Parathyroid adenoma (tissue), 2 donors: ENCODE measurements around the gene PI4KA.
"Not testable (repeated sequence)": the region's sequence is repeated elsewhere in the genome, so short reads cannot be mapped to it uniquely, and the experiment has no call there.

Source experiments
- H2AFZ ChIP-seq: fragments of 300-600 bp; sonication (generic); one replicate; pipeline ENCODE4 v1.7.0; 2017; ENCODE audit warnings: antibody characterized with exemption, mild to moderate bottlenecking
- H3K27ac ChIP-seq: fragments of 300-600 bp; sonication (generic); one replicate; pipeline ENCODE4 v1.7.0; 2017
- H3K27me3 ChIP-seq: fragments of 300-600 bp; sonication (generic); one replicate; pipeline ENCODE4 v1.7.0; 2017; ENCODE audit warnings: low read length; ENCODE audit not compliant: control insufficient read depth, insufficient read depth
- H3K36me3 ChIP-seq: fragments of 300-600 bp; sonication (generic); one replicate; pipeline ENCODE4 v1.7.0; 2017; ENCODE audit warnings: low read length; ENCODE audit not compliant: control insufficient read depth, insufficient read depth
- H3K4me1 ChIP-seq: fragments of 300-600 bp; sonication (generic); one replicate; pipeline ENCODE4 v1.7.0; 2017; ENCODE audit warnings: control low read depth
- H3K4me2 ChIP-seq: fragments of 300-600 bp; sonication (generic); one replicate; pipeline ENCODE4 v1.7.0; 2017; ENCODE audit warnings: low read length
- H3K4me3 ChIP-seq: fragments of 300-600 bp; sonication (generic); one replicate; pipeline ENCODE4 v1.7.0; 2017; ENCODE audit warnings: low read depth, low read length
- H3K79me2 ChIP-seq: fragments of 300-600 bp; sonication (generic); one replicate; pipeline ENCODE4 v1.7.0; 2017; ENCODE audit warnings: control low read depth
- H3K9ac ChIP-seq: fragments of 300-600 bp; sonication (generic); one replicate; pipeline ENCODE4 v1.7.0; 2017; ENCODE audit warnings: mild to moderate bottlenecking
- H3K9me3 ChIP-seq: fragments of 300-600 bp; sonication (generic); one replicate; pipeline ENCODE4 v1.7.0; 2017; ENCODE audit warnings: low read length; ENCODE audit not compliant: control insufficient read depth
- TF ChIP-seq, protein P1 (sequence below): fragments of 300-600 bp; sonication (generic); IDR thresholded peaks from one replicate; pipeline ENCODE4 v1.7.0; 2017; ENCODE audit warnings: antibody characterized with exemption, mild to moderate bottlenecking
- donor health status: primary hyperparathyroidism.

PI4KA gene

DNA sequence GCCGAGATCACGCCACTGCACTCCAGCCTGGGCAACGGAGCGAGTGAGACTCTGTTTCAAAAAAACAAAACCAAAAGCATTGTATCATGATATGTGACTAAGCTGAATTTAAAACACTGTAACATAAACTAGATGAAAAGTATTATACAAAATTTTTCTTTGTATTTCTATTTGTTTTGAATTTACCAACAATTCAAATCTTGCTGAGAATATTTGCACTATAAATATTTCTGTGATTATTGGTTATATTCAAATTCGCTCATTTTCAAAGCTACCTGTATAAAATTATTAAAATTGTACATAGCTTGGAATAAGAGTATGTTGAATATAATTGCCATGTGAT is 186.6 kb downstream of the PI4KA start:
- H3K27me3 ChIP-seq = no peaks in the 10 kb centered on the region
- H3K4me2 ChIP-seq = no peak overlapping the region
- H2AFZ ChIP-seq = no peak overlapping the region
- no peaks in the 10 kb centered on the region for H3K79me2 ChIP-seq
- no peaks in the 10 kb centered on the region for H3K9me3 ChIP-seq
- TF ChIP-seq, protein P1, sequence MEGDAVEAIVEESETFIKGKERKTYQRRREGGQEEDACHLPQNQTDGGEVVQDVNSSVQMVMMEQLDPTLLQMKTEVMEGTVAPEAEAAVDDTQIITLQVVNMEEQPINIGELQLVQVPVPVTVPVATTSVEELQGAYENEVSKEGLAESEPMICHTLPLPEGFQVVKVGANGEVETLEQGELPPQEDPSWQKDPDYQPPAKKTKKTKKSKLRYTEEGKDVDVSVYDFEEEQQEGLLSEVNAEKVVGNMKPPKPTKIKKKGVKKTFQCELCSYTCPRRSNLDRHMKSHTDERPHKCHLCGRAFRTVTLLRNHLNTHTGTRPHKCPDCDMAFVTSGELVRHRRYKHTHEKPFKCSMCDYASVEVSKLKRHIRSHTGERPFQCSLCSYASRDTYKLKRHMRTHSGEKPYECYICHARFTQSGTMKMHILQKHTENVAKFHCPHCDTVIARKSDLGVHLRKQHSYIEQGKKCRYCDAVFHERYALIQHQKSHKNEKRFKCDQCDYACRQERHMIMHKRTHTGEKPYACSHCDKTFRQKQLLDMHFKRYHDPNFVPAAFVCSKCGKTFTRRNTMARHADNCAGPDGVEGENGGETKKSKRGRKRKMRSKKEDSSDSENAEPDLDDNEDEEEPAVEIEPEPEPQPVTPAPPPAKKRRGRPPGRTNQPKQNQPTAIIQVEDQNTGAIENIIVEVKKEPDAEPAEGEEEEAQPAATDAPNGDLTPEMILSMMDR = no peak
- no peak overlapping the region for H3K27ac ChIP-seq
- H3K4me1 ChIP-seq = no peaks in the 10 kb centered on the region
- no peak overlapping the region for H3K9ac ChIP-seq
- no peaks in the 10 kb centered on the region for H3K36me3 ChIP-seq
- no peak overlapping the region for H3K4me3 ChIP-seq

GRCh38 chr22:20671409-20672081 is 187.1 kb downstream of the PI4KA start:
- no peak overlapping the region for H3K9ac ChIP-seq
- no peaks in the 10 kb centered on the region for H3K79me2 ChIP-seq
- H3K4me1 ChIP-seq = no peaks in the 10 kb centered on the region
- TF ChIP-seq, protein P1 = no peak
- H3K4me2 ChIP-seq = no peak overlapping the region
- H3K27ac ChIP-seq = no peak overlapping the region
- no peak overlapping the region for H3K4me3 ChIP-seq
- H2AFZ ChIP-seq = no peak overlapping the region
- no peaks in the 10 kb centered on the region for H3K27me3 ChIP-seq
- no peaks in the 10 kb centered on the region for H3K9me3 ChIP-seq
- H3K36me3 ChIP-seq = no peaks in the 10 kb centered on the region

GRCh38 chr22:20670457-20671261 is 188.0 kb downstream of the PI4KA start:
- not testable (repeated sequence) for H2AFZ ChIP-seq, H3K4me1 ChIP-seq, H3K4me3 ChIP-seq, H3K27me3 ChIP-seq, H3K79me2 ChIP-seq, H3K9ac ChIP-seq, H3K4me2 ChIP-seq, H3K36me3 ChIP-seq, H3K27ac ChIP-seq, H3K9me3 ChIP-seq

DNA sequence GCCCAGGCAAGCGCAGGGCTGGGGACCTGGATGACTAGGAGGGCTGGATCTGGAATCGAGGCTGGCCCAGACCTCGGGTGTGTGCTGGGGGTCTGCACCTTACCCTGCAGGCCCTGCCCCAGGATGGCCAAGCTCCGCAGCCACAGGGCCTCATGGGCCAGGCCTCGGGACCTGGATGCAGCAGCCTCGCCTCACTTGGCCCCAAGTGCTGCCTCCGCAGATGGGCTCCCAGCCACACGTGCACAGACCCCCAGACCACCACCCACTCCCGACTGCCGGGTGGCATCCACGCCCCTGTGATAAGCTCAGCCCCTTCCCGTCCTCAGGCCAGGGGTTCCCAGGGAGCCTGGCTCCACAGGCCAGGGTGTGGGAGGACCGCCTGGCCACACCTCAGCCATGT is 188.7 kb downstream of the PI4KA start:
- H3K36me3 ChIP-seq, H3K4me1 ChIP-seq, H3K79me2 ChIP-seq, H3K4me3 ChIP-seq, H3K27ac ChIP-seq, H3K9me3 ChIP-seq, H3K27me3 ChIP-seq, H3K4me2 ChIP-seq, H3K9ac ChIP-seq, H2AFZ ChIP-seq: not testable (repeated sequence)

GRCh38 chr22:20669471-20669870 is 189.1 kb downstream of the PI4KA start:
- not testable (repeated sequence) for H3K4me1 ChIP-seq, H3K79me2 ChIP-seq, H3K27me3 ChIP-seq, H2AFZ ChIP-seq, H3K4me3 ChIP-seq, H3K4me2 ChIP-seq, H3K9me3 ChIP-seq, H3K36me3 ChIP-seq, H3K27ac ChIP-seq, H3K9ac ChIP-seq

GRCh38 chr22:20668769-20669168 is 189.8 kb downstream of the PI4KA start:
- H3K79me2 ChIP-seq, H3K9me3 ChIP-seq, H3K27me3 ChIP-seq, H3K36me3 ChIP-seq, H2AFZ ChIP-seq, H3K27ac ChIP-seq, H3K4me3 ChIP-seq, H3K9ac ChIP-seq, H3K4me1 ChIP-seq, H3K4me2 ChIP-seq: not testable (repeated sequence)

DNA sequence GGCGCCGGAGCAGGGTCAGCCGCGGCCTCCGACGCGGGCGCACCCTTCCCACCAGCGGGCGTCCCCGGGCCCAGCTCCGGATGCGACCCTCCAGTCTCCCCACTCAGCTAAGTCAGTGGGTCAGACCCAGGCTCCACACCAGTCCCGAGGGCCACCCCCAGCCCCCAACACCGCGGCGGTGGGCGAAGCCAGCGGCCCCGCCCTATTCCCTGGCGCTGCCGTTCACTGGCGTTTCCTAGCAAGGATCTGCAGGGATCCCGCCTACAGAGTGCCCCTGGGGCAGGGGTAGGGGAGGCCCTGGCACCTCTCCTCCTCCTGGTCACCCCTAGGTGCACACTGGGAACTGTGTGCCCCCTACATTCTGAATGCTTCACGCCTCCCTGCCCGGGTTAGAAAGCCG is 190.4 kb downstream of the PI4KA start:
- H3K27me3 ChIP-seq, H3K4me2 ChIP-seq, H3K79me2 ChIP-seq, H3K9me3 ChIP-seq, H3K4me1 ChIP-seq, H3K4me3 ChIP-seq, H3K9ac ChIP-seq, H3K36me3 ChIP-seq, H3K27ac ChIP-seq, H2AFZ ChIP-seq: not testable (repeated sequence)

- H3K27me3 ChIP-seq, H3K27ac ChIP-seq, H3K36me3 ChIP-seq, H3K9me3 ChIP-seq, H2AFZ ChIP-seq, H3K4me3 ChIP-seq, H3K9ac ChIP-seq, H3K4me2 ChIP-seq, H3K79me2 ChIP-seq, H3K4me1 ChIP-seq: not testable (repeated sequence)
Observed at GRCh38 chr22:20667548-20667947, 191.1 kb downstream of the PI4KA start.
